Natural killer cell (primary cell): ENCODE data around the gene NUP42. TPM values are rescaled to one million over a fixed set of nuclear protein-coding genes. Genes with fewer than 3 reads are reported as not detected.

Experiments used
- ATAC-seq, 3 donors: fragments of 150-1000 bp in 2 of 3; fragments of 200-7000 bp in 1 of 3; cut with Tn5 transposase; 1 replicate in 1 of 3; 2 replicates in 2 of 3; pipeline ENCODE4 v1.10.0; 2021; ENCODE audit warnings: mild to moderate bottlenecking in 2 of 3, moderate library complexity in 2 of 3
- DNase-seq, 2 donors: peaks; one replicate each; pipeline versions ENCODE4 v3.0.0 to v3.0.0-alpha.2; 2013 to 2021; ENCODE audit warnings: mixed read lengths in 1 of 2
- H3K27ac ChIP-seq: one replicate; pipeline ENCODE4 v1.5.1; 2013; ENCODE audit warnings: mild to moderate bottlenecking, low read length
- H3K27me3 ChIP-seq: one replicate; pipeline ENCODE4 v1.6.1; 2013; ENCODE audit warnings: low read length; ENCODE audit not compliant: control insufficient read depth, insufficient read depth
- H3K36me3 ChIP-seq: one replicate; pipeline ENCODE4 v1.6.1; 2013; ENCODE audit warnings: low read length; ENCODE audit not compliant: control insufficient read depth, insufficient read depth
- H3K4me1 ChIP-seq: one replicate; pipeline ENCODE4 v1.6.1; 2013; ENCODE audit warnings: low read length; ENCODE audit not compliant: control insufficient read depth, insufficient read depth
- H3K4me3 ChIP-seq: one replicate; pipeline ENCODE4 v1.5.1; 2013; ENCODE audit warnings: low read length
- H3K9me3 ChIP-seq: one replicate; pipeline ENCODE4 v1.6.1; 2013; ENCODE audit warnings: low read length; ENCODE audit not compliant: control insufficient read depth, insufficient read depth
- H3K27ac Mint-ChIP-seq, 2 donors: one replicate each; pipeline ENCODE4 v1.8.0; 2022; ENCODE audit warnings: mild to moderate bottlenecking in 2 of 2, mixed read lengths in 2 of 2, moderate library complexity in 1 of 2
- H3K27me3 Mint-ChIP-seq, 2 donors: one replicate each; pipeline ENCODE4 v1.8.0; 2022; ENCODE audit warnings: low read depth in 2 of 2, mixed read lengths in 2 of 2
- H3K36me3 Mint-ChIP-seq: one replicate; pipeline ENCODE4 v1.8.0; 2022; ENCODE audit warnings: mixed read lengths
- H3K4me1 Mint-ChIP-seq, 2 donors: one replicate each; pipeline ENCODE4 v1.8.0; 2022; ENCODE audit warnings: mixed read lengths in 2 of 2
- H3K4me3 Mint-ChIP-seq: one replicate; pipeline ENCODE4 v1.8.0; 2022; ENCODE audit warnings: mild to moderate bottlenecking, moderate library complexity, mixed read lengths
- H3K9me3 Mint-ChIP-seq, 2 donors: one replicate each; pipeline ENCODE4 v1.8.0; 2022; ENCODE audit warnings: mixed read lengths in 2 of 2
- WGBS: methylation state at CpG from one replicate; pipeline ENCODE4 v1.1.7; 2013; ENCODE audit warnings: missing lambda C conversion rate; ENCODE audit not compliant: insufficient coverage; 5-methylcytosine and 5-hydroxymethylcytosine counted together
- intact Hi-C: fragments of 100-400 bp; cut with micrococcal nuclease; formaldehyde crosslinking; loops from one replicate; pipeline ENCODE4 v1.14.2; 2022
- total RNA-seq, 4 donors: library from RNA; stranded (reverse); fragments of 120-200 nt in 1 of 4; gene quantifications; one replicate each; pipeline versions ENCODE4 v1.2.3 to v1.2.4, GENCODE V29; 2013 to 2022
- TF ChIP-seq, protein P1 (sequence below): fragments of 200-600 bp; IDR thresholded peaks from one replicate; pipeline ENCODE4 v1.8.0; 2022; ENCODE audit warnings: antibody characterized with exemption

The NUP42 gene
- total RNA-seq, 3 donors from 2014 or later (not counting 1 experiment from before 2014, with no cell fraction given): 37.5 to 41.6 (median 40.2) TPM

DNA sequence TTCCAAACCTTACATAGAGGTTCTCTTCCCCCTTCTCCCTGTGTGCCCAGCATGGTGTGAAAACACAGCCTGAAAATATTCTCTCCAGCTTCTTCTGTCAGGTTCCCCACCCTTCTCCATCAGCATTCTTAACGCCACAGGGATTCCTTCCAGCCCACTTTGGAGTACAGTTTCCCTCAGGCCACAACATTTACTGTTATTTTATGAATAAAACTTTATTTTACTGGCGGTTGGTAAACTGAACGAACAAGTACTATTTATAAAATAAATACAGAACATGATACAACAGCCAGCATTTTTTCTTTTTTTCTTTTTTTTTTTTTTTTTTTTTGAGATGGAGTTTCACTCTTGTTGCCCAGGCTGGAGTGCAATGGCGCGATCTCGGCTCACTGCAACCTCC lies 33.1 kb downstream of the NUP42 start:
- H3K36me3 ChIP-seq: no peaks in the 10 kb centered on the region
- ATAC-seq (no peak), DNase-seq (no peak)
- H3K27ac Mint-ChIP-seq: no peak overlapping the region
- peaks cover 21 to 41% of the 10 kb centered on the region in 2 donors for H3K27me3 Mint-ChIP-seq
- H3K36me3 Mint-ChIP-seq: no peaks in the 10 kb centered on the region
- H3K4me1 Mint-ChIP-seq: no peaks in the 10 kb centered on the region
- WGBS: 100% methylated on average over 1 of the region's 6 CpGs
- H3K27me3 ChIP-seq: no peaks in the 10 kb centered on the region
- intact Hi-C loops: no loop called here
- TF ChIP-seq, protein P1, sequence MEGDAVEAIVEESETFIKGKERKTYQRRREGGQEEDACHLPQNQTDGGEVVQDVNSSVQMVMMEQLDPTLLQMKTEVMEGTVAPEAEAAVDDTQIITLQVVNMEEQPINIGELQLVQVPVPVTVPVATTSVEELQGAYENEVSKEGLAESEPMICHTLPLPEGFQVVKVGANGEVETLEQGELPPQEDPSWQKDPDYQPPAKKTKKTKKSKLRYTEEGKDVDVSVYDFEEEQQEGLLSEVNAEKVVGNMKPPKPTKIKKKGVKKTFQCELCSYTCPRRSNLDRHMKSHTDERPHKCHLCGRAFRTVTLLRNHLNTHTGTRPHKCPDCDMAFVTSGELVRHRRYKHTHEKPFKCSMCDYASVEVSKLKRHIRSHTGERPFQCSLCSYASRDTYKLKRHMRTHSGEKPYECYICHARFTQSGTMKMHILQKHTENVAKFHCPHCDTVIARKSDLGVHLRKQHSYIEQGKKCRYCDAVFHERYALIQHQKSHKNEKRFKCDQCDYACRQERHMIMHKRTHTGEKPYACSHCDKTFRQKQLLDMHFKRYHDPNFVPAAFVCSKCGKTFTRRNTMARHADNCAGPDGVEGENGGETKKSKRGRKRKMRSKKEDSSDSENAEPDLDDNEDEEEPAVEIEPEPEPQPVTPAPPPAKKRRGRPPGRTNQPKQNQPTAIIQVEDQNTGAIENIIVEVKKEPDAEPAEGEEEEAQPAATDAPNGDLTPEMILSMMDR: no peak
- H3K4me1 ChIP-seq: no peaks in the 10 kb centered on the region
- no peak overlapping the region for H3K4me3 ChIP-seq
- H3K9me3 ChIP-seq: no peaks in the 10 kb centered on the region
- no peaks in the 10 kb centered on the region for H3K9me3 Mint-ChIP-seq
- H3K27ac ChIP-seq: no peak overlapping the region
- no peak overlapping the region for H3K4me3 Mint-ChIP-seq

DNA sequence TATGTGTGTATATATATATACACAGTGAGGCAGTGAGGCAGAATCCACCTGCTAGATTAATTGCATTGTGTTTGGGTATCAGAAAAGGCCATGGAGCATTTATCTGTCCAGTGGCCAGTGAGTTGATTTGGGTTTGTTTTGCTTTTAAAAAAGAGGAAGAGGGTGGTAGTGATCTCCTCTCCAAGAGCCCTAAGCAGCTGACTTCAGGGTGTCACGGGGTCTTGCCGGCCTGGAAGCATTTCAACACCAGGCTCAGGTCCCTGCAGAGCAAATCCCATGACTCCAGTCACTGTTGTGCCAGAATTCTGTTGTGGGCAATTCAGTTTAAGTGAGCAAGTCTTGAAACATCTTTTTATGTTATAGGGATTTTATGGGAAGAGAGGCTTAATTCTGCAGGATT lies 34.2 kb downstream of the NUP42 start:
- Mint-ChIP-seq H3K4me3 (no peak overlapping the region), H3K27me3 (peaks cover 19 to 37% of the 10 kb centered on the region in 2 donors), H3K27ac (no peak overlapping the region), H3K4me1 (no peaks in the 10 kb centered on the region), H3K9me3 (no peaks in the 10 kb centered on the region), H3K36me3 (no peaks in the 10 kb centered on the region)
- ATAC-seq: no peak
- intact Hi-C loops: no loop called here
- no peak overlapping the region for H3K4me3 ChIP-seq
- no peaks in the 10 kb centered on the region for H3K9me3 ChIP-seq
- H3K36me3 ChIP-seq: no peaks in the 10 kb centered on the region
- TF ChIP-seq, protein P1: no peak
- H3K4me1 ChIP-seq: no peaks in the 10 kb centered on the region
- H3K27ac ChIP-seq: no peak overlapping the region
- no peak for DNase-seq
- no peaks in the 10 kb centered on the region for H3K27me3 ChIP-seq
- WGBS: 19% methylated on average over 2 of the region's 2 CpGs

DNA sequence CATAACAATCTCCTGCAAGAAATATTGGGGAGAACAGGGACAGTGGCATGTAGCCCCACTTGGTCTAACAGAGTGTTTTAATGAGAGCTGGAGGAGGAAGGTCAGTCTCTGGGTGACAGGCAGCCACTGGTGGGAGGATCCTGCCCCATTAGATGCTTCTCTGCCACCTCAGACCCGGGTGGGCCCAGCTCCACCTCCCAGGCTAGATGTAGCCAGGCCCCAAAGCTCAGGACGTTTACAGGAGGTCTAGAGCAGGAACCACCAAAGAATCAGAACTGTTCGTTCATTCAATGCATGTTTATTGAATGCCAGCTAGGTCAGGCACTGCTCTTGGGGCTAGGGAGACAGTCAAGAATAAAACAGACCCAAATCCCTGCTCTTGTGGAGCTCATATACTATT lies 36.3 kb downstream of the NUP42 start:
- intact Hi-C loops: no loop called here
- TF ChIP-seq, protein P1: no peak
- H3K9me3 Mint-ChIP-seq: no peaks in the 10 kb centered on the region
- DNase-seq (no peak), ATAC-seq (no peak)
- peaks cover 13 to 34% of the 10 kb centered on the region in 2 donors for H3K27me3 Mint-ChIP-seq
- H3K4me1 Mint-ChIP-seq: no peaks in the 10 kb centered on the region
- H3K36me3 Mint-ChIP-seq: no peaks in the 10 kb centered on the region
- H3K4me3 ChIP-seq: no peak overlapping the region
- H3K4me3 Mint-ChIP-seq: no peak overlapping the region
- no peak overlapping the region for H3K27ac Mint-ChIP-seq
- WGBS: 77% methylated on average over 3 of the region's 3 CpGs
- H3K9me3 ChIP-seq: no peaks in the 10 kb centered on the region
- no peaks in the 10 kb centered on the region for H3K36me3 ChIP-seq
- H3K4me1 ChIP-seq: no peaks in the 10 kb centered on the region
- no peaks in the 10 kb centered on the region for H3K27me3 ChIP-seq
- H3K27ac ChIP-seq: no peak overlapping the region

DNA sequence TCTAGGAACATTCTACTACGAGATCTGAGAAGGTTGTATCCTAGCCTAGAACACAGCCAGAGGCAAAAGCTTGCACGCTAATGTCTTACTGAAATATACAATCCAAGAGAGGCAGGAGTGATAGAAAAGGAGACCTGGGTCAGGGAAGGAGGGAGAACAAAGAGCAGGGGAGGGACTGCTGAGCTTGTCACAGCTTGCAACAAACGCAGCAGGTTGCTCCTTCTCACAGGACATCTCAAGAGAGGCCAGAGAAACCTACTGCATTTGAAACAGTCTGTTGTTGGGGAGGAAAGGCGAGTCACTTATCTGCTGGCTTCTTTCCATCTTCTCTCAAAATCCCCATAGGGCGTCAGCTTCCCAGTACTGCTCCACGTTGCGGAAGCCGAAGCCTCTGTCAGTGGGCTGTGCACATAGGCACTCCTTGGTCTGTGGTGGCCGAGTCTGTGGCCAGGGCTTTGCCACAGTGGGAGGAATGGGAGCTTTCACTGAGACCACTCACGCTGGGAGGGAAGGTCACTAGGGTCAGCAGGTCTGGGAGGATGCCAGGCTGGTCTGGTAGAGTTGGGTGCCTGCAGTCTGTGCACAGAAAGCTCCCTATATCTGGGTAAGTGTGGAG lies 39.0 kb downstream of the NUP42 start:
- no peaks in the 10 kb centered on the region for H3K27me3 ChIP-seq
- TF ChIP-seq, protein P1: no peak
- Mint-ChIP-seq H3K27me3 (peaks cover 11 to 27% of the 10 kb centered on the region in 2 donors), H3K36me3 (no peaks in the 10 kb centered on the region), H3K27ac (no peak overlapping the region), H3K4me1 (no peaks in the 10 kb centered on the region), H3K4me3 (no peak overlapping the region), H3K9me3 (no peaks in the 10 kb centered on the region)
- H3K9me3 ChIP-seq: no peaks in the 10 kb centered on the region
- intact Hi-C loops: no loop called here
- H3K36me3 ChIP-seq: no peaks in the 10 kb centered on the region
- no peak overlapping the region for H3K27ac ChIP-seq
- no peak for DNase-seq
- no peak for ATAC-seq
- no peak overlapping the region for H3K4me3 ChIP-seq
- H3K4me1 ChIP-seq: no peaks in the 10 kb centered on the region
- WGBS: 78% methylated on average over 10 of the region's 10 CpGs
